Esophagus squamous epithelium (tissue), 5 donors: ENCODE measurements around the gene USH1G. TPM values are rescaled to one million over a fixed set of nuclear protein-coding genes. Genes with fewer than 3 reads are reported as not detected.
A peak's percentile ranks its signal among the peaks of the same experiment; 100 is the strongest.

Experiments used
- DNase-seq: peaks from one replicate; lab custom pipeline; 2025; lab: John Stamatoyannopoulos, UW
- H3K27ac ChIP-seq, 4 donors: fragments of 200-600 bp; sonication (generic); one replicate each; pipeline ENCODE4 v1.5.1; 2016 to 2019; ENCODE audit warnings: mild to moderate bottlenecking in 1 of 4
- H3K27me3 ChIP-seq, 4 donors: fragments of 200-600 bp; sonication (generic); 1 replicate in 3 of 4; 2 replicates in 1 of 4; pipeline versions ENCODE4 v1.5.1 to v1.6.0; 2017 to 2021; ENCODE audit warnings: antibody characterized with exemption in 1 of 4
- H3K36me3 ChIP-seq, 3 donors: fragments of 200-600 bp; sonication (generic); one replicate each; pipeline ENCODE4 v1.5.1; 2016 to 2019
- H3K4me1 ChIP-seq, 3 donors: fragments of 200-600 bp; sonication (generic); one replicate each; pipeline ENCODE4 v1.5.1; 2017 to 2019
- H3K4me3 ChIP-seq, 4 donors: fragments of 200-600 bp; sonication (generic); 1 replicate in 3 of 4; 2 replicates in 1 of 4; pipeline ENCODE4 v1.5.1; 2016 to 2019; ENCODE audit warnings: mild to moderate bottlenecking in 2 of 4, moderate library complexity in 1 of 4
- H3K9me3 ChIP-seq, 3 donors: fragments of 200-600 bp; sonication (generic); one replicate each; pipeline ENCODE4 v1.5.1; 2016 to 2019
- CTCF ChIP-seq, 6 experiments: fragments of 450-650 bp in 4 of 6; fragments of 200-600 bp in 2 of 6; sonication (generic) in 2 of 6; IDR thresholded peaks; one replicate each; pipeline ENCODE4 v1.5.1; 2016 to 2019; ENCODE audit warnings: antibody characterized with exemption in 6 of 6, mild to moderate bottlenecking in 4 of 6, moderate library complexity in 4 of 6
- POLR2A ChIP-seq, 4 donors: fragments of 450-650 bp; IDR thresholded peaks; one replicate each; pipeline ENCODE4 v1.6.1; 2017; ENCODE audit warnings: antibody characterized with exemption in 4 of 4, mild to moderate bottlenecking in 4 of 4, moderate library complexity in 3 of 4
- WGBS, 2 donors: methylation state at CpG; one replicate each; pipeline ENCODE4 v1.1.5; 2018; 5-methylcytosine and 5-hydroxymethylcytosine counted together
- intact Hi-C: fragments of 100-400 bp; cut with DNase I; formaldehyde crosslinking; loops from one replicate; pipeline ENCODE4 v1.15.0; 2022
- total RNA-seq, 4 donors: library from RNA; depleted of rRNA; stranded (reverse); fragments of >200 nt; gene quantifications; one replicate each; pipeline ENCODE4 v1.1.0, GENCODE V29; 2016
- donor health status: DM: yes; HTN: yes; CAD: no.

The USH1G gene
- total RNA-seq, 4 donors from 2014 or later, result 2.9 to 12.1 (median 6.7) TPM

GRCh38 chr17:74938194-74938950 lies 15.3 kb upstream of the USH1G start:
- Histone ChIP-seq H3K27me3 (peaks cover 0 to 92% (median 12%) of the 10 kb centered on the region in 4 donors), H3K4me1 (peaks cover 9 to 69% (median 19%) of the 10 kb centered on the region in 3 donors), H3K36me3 (peaks cover 0 to 5% (median 0%) of the 10 kb centered on the region in 3 donors), H3K4me3 (no peak overlapping the region), H3K27ac (peak overlapping the region in 3 of 4 donors; percentile 1 to 24 (median 19)), H3K9me3 (no peaks in the 10 kb centered on the region)
- intact Hi-C loops, result no loop called here
- TF ChIP-seq CTCF (IDR thresholded peaks at IDR 0.05), result no peak
- DNase-seq, result no peak
- WGBS, 2 donors, result 67 to 76% methylated on average over 8 of the region's 8 CpGs

GRCh38 chr17:74937064-74938051 lies 14.3 kb upstream of the USH1G start:
- H3K4me1 ChIP-seq, result peaks cover 9 to 59% (median 15%) of the 10 kb centered on the region in 3 donors
- H3K27ac ChIP-seq, result peak overlapping the region in 3 of 4 donors; percentile 19 to 24 (median 22)
- peaks cover 0 to 92% (median 12%) of the 10 kb centered on the region in 4 donors for H3K27me3 ChIP-seq
- TF ChIP-seq CTCF (IDR thresholded peaks at IDR 0.05) (no peak), POLR2A (IDR thresholded peaks at IDR 0.05) (no peak)
- intact Hi-C loops, result no loop called here
- DNase-seq, result no peak
- H3K9me3 ChIP-seq, result no peaks in the 10 kb centered on the region
- peaks cover 0 to 5% (median 0%) of the 10 kb centered on the region in 3 donors for H3K36me3 ChIP-seq
- no peak overlapping the region for H3K4me3 ChIP-seq
- 54 to 57% methylated on average over 10 to 11 of the region's 11 CpGs for WGBS, 2 donors

- H3K4me1 ChIP-seq, result peaks cover 9 to 57% (median 15%) of the 10 kb centered on the region in 3 donors
- TF ChIP-seq POLR2A (IDR thresholded peaks at IDR 0.05), result no peak
- TF ChIP-seq CTCF (IDR thresholded peaks at IDR 0.05), result peak in 1 of 6 experiments; percentile 2
- intact Hi-C loops, result no loop called here
- peak overlapping the region in 3 of 4 donors; percentile 62 to 78 (median 77) for H3K27ac ChIP-seq
- DNase-seq, result no peak
- H3K4me3 ChIP-seq, result peak overlapping the region in 3 of 4 donors; percentile 45 to 55 (median 47)
- H3K9me3 ChIP-seq, result no peaks in the 10 kb centered on the region
- H3K36me3 ChIP-seq, result peaks cover 0 to under 1% (median 0%) of the 10 kb centered on the region in 3 donors
- peaks cover 0 to 87% (median 12%) of the 10 kb centered on the region in 4 donors for H3K27me3 ChIP-seq
- WGBS, 2 donors, result 9 to 54% methylated on average over 1 to 6 of the region's 12 CpGs
Measured at GRCh38 chr17:74936470-74936799, 13.4 kb upstream of the USH1G start.

- DNase-seq, result no peak
Measured at GRCh38 chr17:74935585-74936469, 12.8 kb upstream of the USH1G start, which contains the start of gene OTOP3. OTOP3 (plus strand) TSS chr17:74935898; CDS start chr17:74935922, 24 bp downstream.

More at GRCh38 chr17:74935585-74936469, 12.8 kb upstream of the USH1G start, which contains the start of gene OTOP3:
- H3K4me1 ChIP-seq, result peaks cover 9 to 64% (median 15%) of the 10 kb centered on the region in 3 donors
- intact Hi-C loops, result no loop called here
- 6% methylated on average over 9 of the region's 78 CpGs; no CpG with 5 or more reads in 1 of the 2 donors for WGBS, 2 donors
- H3K27ac ChIP-seq, result peak within 1 kb of the TSS in 3 of 4 donors; percentile 62 to 78 (median 77)
- no peaks in the 10 kb centered on the region for H3K9me3 ChIP-seq
- peaks cover 0 to 86% (median 12%) of the 10 kb centered on the region in 4 donors for H3K27me3 ChIP-seq
- H3K4me3 ChIP-seq, result peak within 1 kb of the TSS; percentile 30 to 55 (median 46)
- TF ChIP-seq POLR2A (IDR thresholded peaks at IDR 0.05), result no peak
- TF ChIP-seq CTCF (IDR thresholded peaks at IDR 0.05), result no peak
- no peaks in the 10 kb centered on the region for H3K36me3 ChIP-seq
